SJSA1 (cell line): ENCODE results near the gene IGFBP5. TPM values are rescaled to one million over a fixed set of nuclear protein-coding genes. Genes with fewer than 3 reads are reported as not detected.

Source experiments
- DNase-seq, 2 experiments: peaks; one replicate each; pipeline ENCODE4 v3.0.0-alpha.2; 2015 to 2020; ENCODE audit warnings: low spot score in 2 of 2, low read depth in 1 of 2
- H3K27ac ChIP-seq: fragments of 250-450 bp; sonication (Bioruptor Pico); 2 replicates; pipeline ENCODE4 v1.5.1; 2020; ENCODE audit warnings: mild to moderate bottlenecking, moderate library complexity
- H3K27me3 ChIP-seq: fragments of 250-450 bp; sonication (Bioruptor Pico); replicated peaks from 2 replicates; pipeline ENCODE4 v1.5.1; 2020; ENCODE audit warnings: mild to moderate bottlenecking, moderate library complexity
- H3K36me3 ChIP-seq: fragments of 250-450 bp; sonication (Bioruptor Pico); 2 replicates; pipeline ENCODE4 v1.5.1; 2020; ENCODE audit warnings: mild to moderate bottlenecking
- H3K4me1 ChIP-seq: fragments of 250-450 bp; sonication (Bioruptor Pico); replicated peaks from 2 replicates; pipeline ENCODE4 v1.6.1; 2021; ENCODE audit warnings: mild to moderate bottlenecking
- H3K4me3 ChIP-seq: fragments of 250-450 bp; sonication (Bioruptor Pico); 2 replicates; pipeline ENCODE4 v1.5.1; 2020; ENCODE audit warnings: mild to moderate bottlenecking
- H3K9me3 ChIP-seq: fragments of 250-450 bp; sonication (Bioruptor Pico); replicated peaks from 2 replicates; pipeline ENCODE4 v1.5.1; 2020; ENCODE audit warnings: mild to moderate bottlenecking
- total RNA-seq: library from RNA; depleted of rRNA; stranded (reverse); fragments of >200 nt; shearing (Covaris generic); gene quantifications from 2 replicates; pipeline ENCODE4 v1.2.3, GENCODE V29; 2014

IGFBP5 gene
- total RNA-seq, 1 experiment from 2014 or later, result 0.03 TPM

- H3K27ac ChIP-seq, result no peak overlapping the region
- H3K9me3 ChIP-seq, result no peaks in the 10 kb centered on the region
- no peak for DNase-seq
- no peaks in the 10 kb centered on the region for H3K36me3 ChIP-seq
- H3K4me1 ChIP-seq, result peaks cover 22% of the 10 kb centered on the region
- no peak overlapping the region for H3K4me3 ChIP-seq
- H3K27me3 ChIP-seq, result peaks cover 37% of the 10 kb centered on the region
These were observed 4.9 kb downstream of the IGFBP5 start for GRCh38 chr2:216690456-216690852.

- Histone ChIP-seq H3K27ac (no peak overlapping the region), H3K4me3 (no peak overlapping the region), H3K9me3 (no peaks in the 10 kb centered on the region), H3K27me3 (peaks cover 30% of the 10 kb centered on the region), H3K36me3 (no peaks in the 10 kb centered on the region), H3K4me1 (peaks cover 20% of the 10 kb centered on the region)
- no peak for DNase-seq
These were observed 6.0 kb downstream of the IGFBP5 start for GRCh38 chr2:216689397-216689796.

GRCh38 chr2:216688731-216689340 is 6.5 kb downstream of the IGFBP5 start:
- H3K27me3 ChIP-seq, result peaks cover 24% of the 10 kb centered on the region
- H3K4me3 ChIP-seq, result no peak overlapping the region
- no peaks in the 10 kb centered on the region for H3K36me3 ChIP-seq
- peaks cover 14% of the 10 kb centered on the region for H3K4me1 ChIP-seq
- H3K27ac ChIP-seq, result no peak overlapping the region
- no peak for DNase-seq
- H3K9me3 ChIP-seq, result no peaks in the 10 kb centered on the region

- no peaks in the 10 kb centered on the region for H3K9me3 ChIP-seq
- H3K36me3 ChIP-seq, result no peaks in the 10 kb centered on the region
- peaks cover 21% of the 10 kb centered on the region for H3K27me3 ChIP-seq
- H3K27ac ChIP-seq, result no peak overlapping the region
- peaks cover 11% of the 10 kb centered on the region for H3K4me1 ChIP-seq
- H3K4me3 ChIP-seq, result no peak overlapping the region
- DNase-seq, result no peak
These were observed 7.7 kb downstream of the IGFBP5 start for GRCh38 chr2:216687646-216688045.

- H3K4me1 ChIP-seq, result peaks cover 10% of the 10 kb centered on the region
- DNase-seq, result no peak
- H3K27me3 ChIP-seq, result peaks cover 16% of the 10 kb centered on the region
- no peak overlapping the region for H3K4me3 ChIP-seq
- H3K27ac ChIP-seq, result no peak overlapping the region
- no peaks in the 10 kb centered on the region for H3K36me3 ChIP-seq
- no peaks in the 10 kb centered on the region for H3K9me3 ChIP-seq
These were observed 8.2 kb downstream of the IGFBP5 start for GRCh38 chr2:216687111-216687510.

- Histone ChIP-seq H3K4me3 (no peak overlapping the region), H3K4me1 (peaks cover 11% of the 10 kb centered on the region), H3K27ac (no peak overlapping the region), H3K27me3 (peaks cover 7% of the 10 kb centered on the region; the same call in 1 of the 2 replicates), H3K36me3 (no peaks in the 10 kb centered on the region), H3K9me3 (no peaks in the 10 kb centered on the region)
- no peak for DNase-seq
These were observed 9.9 kb downstream of the IGFBP5 start for GRCh38 chr2:216685327-216685875.

- Histone ChIP-seq H3K4me1 (peaks cover 11% of the 10 kb centered on the region), H3K27me3 (no peaks in the 10 kb centered on the region), H3K9me3 (no peaks in the 10 kb centered on the region), H3K36me3 (no peaks in the 10 kb centered on the region), H3K27ac (no peak overlapping the region), H3K4me3 (no peak overlapping the region)
- DNase-seq, result no peak
These were observed 11.5 kb downstream of the IGFBP5 start for GRCh38 chr2:216683846-216684245.

- Histone ChIP-seq H3K9me3 (no peaks in the 10 kb centered on the region), H3K27ac (no peak overlapping the region), H3K4me1 (peaks cover 11% of the 10 kb centered on the region), H3K27me3 (no peaks in the 10 kb centered on the region), H3K4me3 (no peak overlapping the region), H3K36me3 (no peaks in the 10 kb centered on the region)
- no peak for DNase-seq
These were observed 13.7 kb downstream of the IGFBP5 start for GRCh38 chr2:216681683-216682082.

GRCh38 chr2:216680951-216681629 is 14.3 kb downstream of the IGFBP5 start:
- Histone ChIP-seq H3K9me3 (no peaks in the 10 kb centered on the region), H3K36me3 (no peaks in the 10 kb centered on the region), H3K4me3 (no peak overlapping the region), H3K27ac (no peak overlapping the region), H3K4me1 (peaks cover 11% of the 10 kb centered on the region), H3K27me3 (no peaks in the 10 kb centered on the region; the same call in 1 of the 2 replicates)
- DNase-seq, result no peak

- H3K4me1 ChIP-seq, result peaks cover 11% of the 10 kb centered on the region
- H3K36me3 ChIP-seq, result no peaks in the 10 kb centered on the region
These were observed 15.7 kb downstream of the IGFBP5 start for GRCh38 chr2:216679658-216680024.

GRCh38 chr2:216678813-216679657 is 16.3 kb downstream of the IGFBP5 start:
- H3K4me3 ChIP-seq, result no peak overlapping the region
- H3K9me3 ChIP-seq, result no peaks in the 10 kb centered on the region
- no peak for DNase-seq
- H3K27ac ChIP-seq, result no peak overlapping the region
- no peaks in the 10 kb centered on the region; the same call in 1 of the 2 replicates for H3K27me3 ChIP-seq
- no peaks in the 10 kb centered on the region for H3K36me3 ChIP-seq
- H3K4me1 ChIP-seq, result peaks cover 11% of the 10 kb centered on the region

More at GRCh38 chr2:216679658-216680024, 15.7 kb downstream of the IGFBP5 start:
- Histone ChIP-seq H3K4me3 (no peak overlapping the region), H3K27ac (no peak overlapping the region), H3K27me3 (no peaks in the 10 kb centered on the region; the same call in 1 of the 2 replicates), H3K9me3 (no peaks in the 10 kb centered on the region)
- DNase-seq, result no peak

GRCh38 chr2:216678098-216678465 is 17.3 kb downstream of the IGFBP5 start:
- no peak overlapping the region for H3K4me3 ChIP-seq
- no peaks in the 10 kb centered on the region; the same call in 1 of the 2 replicates for H3K27me3 ChIP-seq
- no peak overlapping the region for H3K27ac ChIP-seq
- peaks cover 11% of the 10 kb centered on the region for H3K4me1 ChIP-seq
- DNase-seq, result no peak
- H3K36me3 ChIP-seq, result no peaks in the 10 kb centered on the region
- H3K9me3 ChIP-seq, result no peaks in the 10 kb centered on the region

GRCh38 chr2:216677439-216678097 is 17.8 kb downstream of the IGFBP5 start:
- no peaks in the 10 kb centered on the region; the same call in 1 of the 2 replicates for H3K27me3 ChIP-seq
- H3K9me3 ChIP-seq, result no peaks in the 10 kb centered on the region
- DNase-seq, result no peak
- no peaks in the 10 kb centered on the region for H3K36me3 ChIP-seq
- no peak overlapping the region for H3K4me3 ChIP-seq
- H3K27ac ChIP-seq, result no peak overlapping the region
- peaks cover 7% of the 10 kb centered on the region for H3K4me1 ChIP-seq
